Activated CD4-positive, alpha-beta T cell treated with anti-CD3 and anti-CD28 coated beads for 48 hours (primary cell): ENCODE measurements around the gene ZKSCAN7.
"Not testable (repeated sequence)": the region's sequence is repeated elsewhere in the genome, so short reads cannot be mapped to it uniquely, and the experiment has no call there.

Source experiments
- DNase-seq: peaks from one replicate; pipeline ENCODE4 v3.0.0-alpha.2; 2020

The ZKSCAN7 gene

GRCh38 chr3:44577354-44577952 is 22.5 kb downstream of the ZKSCAN7 start:
- DNase-seq = not testable (repeated sequence)

DNA sequence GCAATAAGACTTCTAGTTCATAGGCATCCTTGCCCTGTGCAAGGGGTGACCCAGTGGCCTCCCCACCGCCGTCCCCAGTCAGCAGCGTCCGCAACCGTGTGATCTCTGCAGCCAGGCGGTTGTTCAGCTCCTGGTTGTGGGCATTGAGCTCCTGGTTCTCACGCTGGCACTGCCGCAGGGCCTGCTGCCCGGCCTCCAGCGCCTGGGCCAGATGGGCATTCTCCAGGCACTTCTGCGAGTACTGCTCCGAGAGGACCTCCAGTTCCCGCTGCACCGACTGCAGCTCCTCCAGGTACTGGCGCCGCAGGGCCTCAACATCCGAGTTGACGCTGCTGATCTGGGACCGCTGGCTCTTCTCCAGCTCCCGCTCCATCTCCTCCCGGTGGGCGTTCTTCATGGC is 23.3 kb downstream of the ZKSCAN7 start:
- not testable (repeated sequence) for DNase-seq

GRCh38 chr3:44578924-44579515 is 24.0 kb downstream of the ZKSCAN7 start:
- DNase-seq = not testable (repeated sequence)

DNA sequence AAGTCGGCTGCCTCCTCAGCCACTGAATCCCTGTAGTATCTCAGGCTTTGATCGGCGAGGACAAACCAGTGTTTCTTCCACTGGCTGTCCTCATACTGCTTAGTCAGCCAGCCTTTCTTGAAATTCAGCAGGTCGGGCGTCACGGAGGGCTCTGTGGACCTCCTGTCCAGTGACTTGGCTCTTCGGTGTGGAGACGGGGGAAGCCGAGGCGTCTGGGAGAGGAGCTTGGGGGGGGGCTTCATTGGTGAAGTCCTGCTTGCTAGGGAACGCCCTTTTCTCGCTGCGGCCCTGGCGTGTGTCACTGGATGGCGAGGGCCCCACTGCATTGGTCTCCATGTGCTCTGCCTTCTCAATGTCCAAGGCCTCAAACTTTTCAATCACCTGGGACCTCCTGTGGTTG is 24.8 kb downstream of the ZKSCAN7 start:
- DNase-seq = not testable (repeated sequence)

DNA sequence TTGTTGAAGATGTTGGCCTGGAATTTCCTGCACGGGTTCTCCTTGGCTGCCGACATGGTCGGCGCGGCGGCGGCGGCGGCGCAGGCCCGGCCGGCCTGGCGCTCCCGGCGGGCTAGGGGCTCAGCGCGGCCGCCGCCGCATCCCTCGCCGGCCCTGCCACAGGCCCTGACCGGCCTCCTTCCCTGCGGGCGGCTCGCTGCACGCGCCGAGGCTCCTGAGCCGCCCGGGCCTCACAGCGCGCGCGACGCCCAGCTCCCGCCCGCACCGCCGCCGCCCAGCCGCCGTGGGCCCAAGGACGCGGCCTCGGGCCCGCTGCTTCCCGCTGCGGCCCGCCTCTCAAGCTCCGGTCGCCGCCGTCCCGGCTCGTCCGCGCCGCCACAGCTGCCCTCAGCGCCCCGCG is 26.0 kb downstream of the ZKSCAN7 start:
- not testable (repeated sequence) for DNase-seq

DNA sequence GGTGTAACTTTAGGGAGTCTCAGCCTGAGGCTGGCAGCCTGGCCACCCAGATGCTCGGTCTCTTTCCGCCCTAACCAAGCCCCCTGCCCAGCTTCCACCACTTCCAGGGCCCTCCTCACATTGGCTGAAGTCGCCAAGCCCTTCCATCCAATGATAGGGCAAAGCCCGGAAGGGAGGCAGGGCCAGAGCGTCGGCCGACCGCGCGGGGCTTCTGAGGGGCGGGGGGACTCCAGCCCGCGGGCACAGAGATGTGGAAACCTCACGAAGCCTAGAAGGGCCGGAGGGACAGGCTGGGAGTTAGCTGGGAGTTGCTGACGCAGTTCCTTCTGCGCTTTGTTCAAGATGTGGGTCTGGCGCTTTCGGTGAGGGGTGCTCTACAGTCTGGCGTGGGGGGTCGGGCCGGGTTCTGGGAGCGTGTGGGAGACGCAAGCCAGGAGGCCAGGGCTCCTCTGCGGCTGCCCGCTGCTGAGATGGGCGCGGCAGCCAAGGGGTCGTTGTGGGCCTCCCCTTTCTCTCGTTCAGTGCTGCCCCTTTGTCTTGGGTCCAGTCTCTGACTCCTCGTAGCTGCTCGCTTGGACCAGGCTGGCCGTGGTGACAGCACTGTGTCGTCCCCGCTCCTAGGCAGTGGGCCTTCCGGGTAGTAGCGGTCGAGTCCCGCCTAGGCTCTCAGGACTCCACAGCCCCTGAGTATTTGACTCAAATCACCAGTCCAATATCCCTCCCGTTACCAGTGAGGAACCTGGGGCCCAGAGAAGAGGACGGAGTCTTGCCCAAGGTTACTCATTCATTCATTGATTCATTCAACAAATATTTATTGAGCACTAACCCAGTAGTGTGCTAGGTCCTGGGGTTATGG is 29.9 kb downstream of the ZKSCAN7 start, which contains the start of gene ZNF660:
ZNF660 (plus strand) TSS at position 319 of the 856 bp plus-strand sequence. CDS start 9,230 bp downstream, outside the sequence.
- peak; percentile 12 for DNase-seq

DNA sequence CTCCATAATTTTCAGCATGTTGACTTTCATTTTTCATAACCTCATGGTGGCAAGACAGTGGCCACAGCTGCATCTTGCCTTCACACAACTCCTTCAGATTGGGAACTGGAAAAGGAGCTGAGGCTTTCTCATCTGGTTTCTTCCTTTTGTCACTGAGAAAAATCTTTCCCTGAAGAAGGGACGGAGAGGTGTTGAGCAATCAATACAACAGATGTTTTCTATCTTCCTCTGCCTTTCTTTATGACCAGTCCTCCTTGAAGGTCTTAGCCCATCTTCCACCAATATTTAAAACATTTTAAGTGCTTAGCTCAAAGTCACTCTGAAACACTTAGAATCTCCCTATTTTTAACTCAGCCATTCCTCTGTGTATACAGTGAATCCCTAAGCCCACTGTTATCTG is 41.6 kb downstream of the ZKSCAN7 start:
- DNase-seq = no peak

DNA sequence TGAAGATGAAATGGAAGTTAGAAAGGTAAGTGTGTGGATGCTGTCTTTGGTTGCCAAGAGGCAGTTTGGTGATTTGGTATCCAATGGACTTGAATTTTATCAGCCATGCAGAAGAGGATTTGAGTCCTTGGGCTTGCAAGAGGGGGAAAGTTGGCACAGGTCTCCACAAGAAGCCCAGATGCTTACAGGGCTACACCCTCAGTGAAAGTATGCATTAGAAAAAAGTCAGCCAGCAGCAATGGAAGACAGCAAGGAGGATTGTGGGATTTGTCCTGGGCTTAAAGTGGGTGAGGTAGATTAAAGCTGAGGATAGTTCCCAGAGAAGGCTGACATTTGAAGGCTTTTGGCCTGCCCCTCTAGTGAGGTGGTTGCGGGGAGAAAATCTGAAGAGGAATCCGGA is 46.8 kb downstream of the ZKSCAN7 start:
- no peak for DNase-seq

DNA sequence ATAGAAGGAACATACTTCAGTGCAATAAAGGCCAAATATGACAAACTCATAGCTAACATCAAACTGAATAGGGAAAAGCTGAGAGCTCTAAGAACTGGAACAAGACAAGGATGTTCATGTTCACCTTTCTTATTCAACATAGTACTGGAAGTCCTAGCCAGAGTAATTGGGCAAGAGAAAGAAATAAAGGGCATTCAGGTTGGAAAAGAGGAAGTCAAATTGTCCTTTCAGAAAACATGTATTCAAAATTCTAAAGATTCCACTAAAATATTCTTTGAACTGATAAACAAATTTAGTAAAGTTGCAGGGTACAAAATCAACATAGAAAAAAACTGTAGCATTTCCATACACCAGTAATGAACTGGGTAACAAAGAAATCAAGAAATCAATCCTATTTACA is 57.7 kb downstream of the ZKSCAN7 start:
- no peak for DNase-seq
